GM21786 (cell line): ENCODE data around the gene MAPK12.
"Not testable (repeated sequence)": the region's sequence is repeated elsewhere in the genome, so short reads cannot be mapped to it uniquely, and the experiment has no call there.

Experiments
- ATAC-seq: cut with Tn5 transposase; IDR thresholded peaks from one replicate; pipeline ENCODE4 v1.9.1; 2021; ENCODE audit not compliant: unreplicated experiment

MAPK12 gene

GRCh38 chr22:50217543-50218152 lies 43.8 kb downstream of the MAPK12 start:
- no peak for ATAC-seq

GRCh38 chr22:50216684-50217520 lies 44.6 kb downstream of the MAPK12 start:
- no peak for ATAC-seq

GRCh38 chr22:50216055-50216683 lies 45.3 kb downstream of the MAPK12 start:
- ATAC-seq, result no peak

- no peak for ATAC-seq
Observed at GRCh38 chr22:50215297-50216054, 46.0 kb downstream of the MAPK12 start.

- ATAC-seq, result no peak
Observed at GRCh38 chr22:50213263-50213662, 48.2 kb downstream of the MAPK12 start.

GRCh38 chr22:50211147-50211546 lies 50.3 kb downstream of the MAPK12 start:
- no peak for ATAC-seq

GRCh38 chr22:50210378-50211139 lies 50.9 kb downstream of the MAPK12 start:
- ATAC-seq, result no peak

- no peak for ATAC-seq
Observed at GRCh38 chr22:50209893-50210292, 51.6 kb downstream of the MAPK12 start.

GRCh38 chr22:50208939-50209892 lies 52.3 kb downstream of the MAPK12 start:
- no peak for ATAC-seq

GRCh38 chr22:50208430-50208938 lies 53.0 kb downstream of the MAPK12 start:
- no peak for ATAC-seq

GRCh38 chr22:50207383-50208140 lies 53.9 kb downstream of the MAPK12 start:
- no peak for ATAC-seq

GRCh38 chr22:50206599-50206998 lies 54.9 kb downstream of the MAPK12 start:
- ATAC-seq, result no peak

GRCh38 chr22:50205781-50206569 lies 55.5 kb downstream of the MAPK12 start:
- ATAC-seq, result no peak

GRCh38 chr22:50204998-50205397 lies 56.5 kb downstream of the MAPK12 start:
- ATAC-seq, result not testable (repeated sequence)

- no peak for ATAC-seq
Observed at GRCh38 chr22:50204571-50204970, 56.9 kb downstream of the MAPK12 start.

GRCh38 chr22:50203288-50203687 lies 58.2 kb downstream of the MAPK12 start:
- ATAC-seq, result no peak
